VCaP (cell line): ENCODE measurements around the gene PCCA.
A peak's percentile ranks its signal among the peaks of the same experiment; 100 is the strongest.

ENCODE experiments used
- H3K27ac ChIP-seq: fragments of 450-650 bp; 2 replicates; pipeline ENCODE4 v1.5.1; 2017
- CTCF ChIP-seq: fragments of 450-650 bp; conservative IDR thresholded peaks from 2 replicates; pipeline ENCODE4 v1.5.1; 2017; ENCODE audit warnings: mild to moderate bottlenecking, moderate library complexity

The PCCA gene

DNA sequence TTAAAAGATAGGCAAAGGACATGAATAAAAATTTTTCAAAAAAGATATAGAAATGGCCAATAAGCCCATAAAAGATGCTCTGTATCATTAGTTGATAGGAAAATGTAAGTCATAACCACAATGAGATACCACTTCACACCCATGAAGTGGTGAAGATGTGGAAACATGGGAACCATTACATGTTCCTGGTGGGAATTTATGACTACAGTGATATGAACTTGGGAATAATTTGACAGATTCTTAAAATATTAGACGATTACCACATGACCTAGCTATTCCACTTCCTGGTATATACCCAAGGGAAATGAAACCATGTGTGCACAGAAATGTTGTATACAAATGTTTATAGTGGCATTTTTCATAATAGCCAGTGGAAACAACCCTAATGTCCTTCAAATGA lies 267.5 kb downstream of the PCCA start:
- TF ChIP-seq CTCF = no peak
- no peak overlapping the region for H3K27ac ChIP-seq

DNA sequence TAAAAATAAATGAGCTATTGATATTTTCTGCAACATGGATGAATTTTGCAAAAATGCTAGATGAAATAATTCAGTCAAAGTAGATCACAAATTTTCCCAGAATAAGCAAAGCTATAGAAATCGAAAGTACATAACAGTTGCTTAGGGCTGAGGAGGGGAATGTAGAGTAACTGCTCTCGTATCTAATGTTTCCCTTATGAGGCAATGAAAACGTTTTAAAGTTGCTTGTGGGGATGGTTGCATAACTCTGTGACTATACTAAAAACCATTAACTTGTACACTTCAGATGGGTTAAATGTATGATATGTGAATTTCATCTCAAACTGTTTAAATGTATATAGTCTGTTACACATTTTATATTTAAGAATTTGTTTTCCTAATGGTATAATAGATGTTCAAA lies 268.0 kb downstream of the PCCA start:
- H3K27ac ChIP-seq = no peak overlapping the region
- TF ChIP-seq CTCF = no peak

- H3K27ac ChIP-seq = no peak overlapping the region
- no peak for TF ChIP-seq CTCF
These were observed 268.9 kb downstream of the PCCA start for GRCh38 chr13:100357764-100358163.

DNA sequence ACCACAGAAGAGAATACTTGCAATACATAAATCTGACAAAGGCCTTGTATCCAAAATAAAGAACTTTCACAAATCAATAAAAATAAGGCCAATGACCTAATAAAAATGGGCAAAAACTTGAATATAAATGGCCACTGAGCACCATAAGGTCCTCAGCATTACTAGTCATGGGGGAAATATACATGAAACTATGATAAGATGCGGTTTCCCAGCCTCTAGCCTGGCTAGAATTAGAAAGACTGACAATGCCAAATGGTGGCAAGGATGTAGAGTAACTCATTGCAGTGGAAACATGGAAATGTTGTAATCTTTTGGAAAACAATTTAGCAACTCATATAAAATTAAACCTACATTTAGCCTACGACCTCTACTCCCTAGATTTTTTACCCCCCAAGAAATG lies 272.6 kb downstream of the PCCA start:
- TF ChIP-seq CTCF = no peak
- no peak overlapping the region for H3K27ac ChIP-seq

DNA sequence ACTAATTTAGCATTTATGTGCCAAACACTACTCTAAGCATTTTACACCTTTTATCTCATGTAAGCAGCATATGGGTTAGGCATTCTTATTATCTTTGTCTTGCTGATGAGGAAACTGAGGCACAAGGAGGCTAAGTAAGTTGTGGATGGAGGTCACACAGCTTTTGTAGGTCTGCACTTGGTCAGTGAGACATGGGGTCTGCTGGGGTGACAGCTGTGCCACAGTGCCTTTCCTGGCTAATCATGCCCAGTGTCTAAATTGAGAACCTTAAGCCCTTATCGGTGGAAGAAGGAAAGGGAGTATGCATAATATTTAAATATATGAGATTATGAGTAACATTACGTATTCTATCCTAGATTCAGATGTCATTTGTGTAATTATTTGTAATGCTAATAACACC lies 273.5 kb downstream of the PCCA start:
- TF ChIP-seq CTCF = no peak
- no peak overlapping the region for H3K27ac ChIP-seq

DNA sequence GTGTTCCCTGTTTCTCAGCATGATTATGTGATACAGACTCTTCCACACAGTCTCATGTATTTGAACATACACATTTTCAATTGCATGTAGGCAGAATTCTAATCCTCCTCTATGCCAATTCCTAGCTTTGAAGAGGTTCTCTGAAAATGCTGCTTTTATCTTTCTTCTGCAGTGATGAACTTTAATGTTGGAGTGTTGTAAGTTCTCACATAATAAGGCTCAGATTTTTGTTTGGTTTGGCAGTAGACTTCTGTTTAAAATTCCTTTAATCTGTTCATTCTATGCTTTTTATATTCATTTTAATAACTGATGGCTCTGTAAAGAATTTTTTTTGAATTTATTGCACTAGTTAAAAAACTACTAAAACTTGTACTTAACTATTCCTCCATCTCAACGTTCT lies 273.9 kb downstream of the PCCA start:
- TF ChIP-seq CTCF = no peak
- H3K27ac ChIP-seq = no peak overlapping the region

- TF ChIP-seq CTCF = no peak
- H3K27ac ChIP-seq = 0 out of 2 replicates have a peak overlapping the region, but pooled peaks have one; percentile 5
These were observed 274.4 kb downstream of the PCCA start for GRCh38 chr13:100363285-100363711.

DNA sequence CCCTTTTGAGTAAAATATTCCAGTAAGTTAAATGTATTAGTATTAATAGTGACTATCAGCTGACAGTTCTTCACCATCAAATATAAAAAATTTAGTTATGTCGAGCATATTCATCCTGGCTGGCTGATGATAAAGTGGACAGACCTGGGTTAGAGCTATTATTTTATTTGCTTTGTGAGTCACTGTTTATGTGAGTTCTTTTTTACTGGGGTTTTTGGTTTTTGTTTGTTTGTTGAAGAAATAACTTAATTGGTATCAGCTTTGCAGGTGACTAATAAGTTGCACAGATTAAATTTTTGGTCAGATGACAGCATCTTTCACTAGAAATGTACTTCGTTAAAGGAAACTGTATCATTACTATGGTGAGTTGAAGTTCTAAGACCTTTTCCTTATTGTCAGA lies 275.0 kb downstream of the PCCA start:
- no peak for TF ChIP-seq CTCF
- 0 out of 2 replicates have a peak overlapping the region, but pooled peaks have one; percentile 5 for H3K27ac ChIP-seq
